D341Med (cell line): ENCODE results near the gene ERMAP.

Experiments used
- DNase-seq: peaks from one replicate; pipeline ENCODE4 v3.0.0; 2012; ENCODE audit warnings: low spot score

The ERMAP gene

DNA sequence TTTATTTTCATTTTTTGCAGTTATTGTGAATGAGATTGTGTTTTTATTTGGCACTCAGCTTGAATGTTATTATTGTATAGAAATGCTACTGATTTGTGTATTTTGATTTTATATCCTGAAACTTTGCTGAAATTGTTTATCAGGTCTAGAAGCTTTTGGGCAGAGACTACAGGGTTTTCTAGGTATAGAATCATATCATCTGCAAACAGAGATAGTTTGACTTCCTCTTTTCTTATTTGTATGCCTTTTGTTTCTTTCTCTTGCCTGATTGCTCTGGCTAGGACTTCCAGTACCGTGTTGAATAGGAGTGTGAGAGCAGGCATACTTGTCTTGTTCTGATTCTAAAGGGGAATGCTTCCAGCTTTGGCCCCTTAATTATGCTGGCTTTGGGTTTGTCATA is 56.7 kb downstream of the ERMAP start:
- DNase-seq, result no peak

DNA sequence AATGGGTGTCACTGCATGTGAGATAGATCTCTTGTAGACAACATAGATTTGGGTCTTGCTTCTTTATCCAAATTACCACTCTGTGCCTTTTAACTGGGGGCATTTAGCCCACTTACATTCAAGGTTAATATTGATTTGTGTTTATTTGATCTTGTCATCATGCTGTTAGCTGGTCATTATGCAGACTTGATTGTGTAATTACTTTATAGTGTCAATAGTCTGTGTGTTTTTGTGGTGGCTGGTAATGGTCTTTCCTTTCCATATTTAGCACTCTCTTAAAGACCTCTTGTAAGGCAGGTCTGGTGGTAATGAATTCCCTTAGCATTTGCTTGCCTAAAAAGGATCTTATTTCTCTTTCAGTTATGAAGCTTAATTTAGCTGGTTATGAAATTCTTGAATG is 59.1 kb downstream of the ERMAP start:
- no peak for DNase-seq

DNA sequence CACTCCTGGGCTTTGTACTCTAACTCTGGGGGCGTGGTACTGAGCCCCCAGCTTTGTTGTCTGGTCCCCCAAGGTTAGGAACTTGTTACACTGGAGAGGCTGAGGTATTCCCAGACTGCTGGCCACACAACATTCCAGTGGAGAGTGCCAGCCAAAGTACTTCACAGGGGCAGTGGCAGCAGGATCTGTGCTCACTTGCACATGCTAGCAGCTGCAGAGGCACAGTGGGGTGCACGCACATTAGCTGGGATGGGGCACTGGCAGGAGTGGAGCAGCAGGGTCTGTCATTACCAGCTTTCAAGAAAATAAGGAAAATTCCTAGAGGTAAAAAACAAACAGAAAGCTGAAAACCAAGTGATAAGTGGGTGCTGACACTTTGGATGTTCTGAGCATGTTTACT is 60.5 kb downstream of the ERMAP start:
- DNase-seq, result no peak

DNA sequence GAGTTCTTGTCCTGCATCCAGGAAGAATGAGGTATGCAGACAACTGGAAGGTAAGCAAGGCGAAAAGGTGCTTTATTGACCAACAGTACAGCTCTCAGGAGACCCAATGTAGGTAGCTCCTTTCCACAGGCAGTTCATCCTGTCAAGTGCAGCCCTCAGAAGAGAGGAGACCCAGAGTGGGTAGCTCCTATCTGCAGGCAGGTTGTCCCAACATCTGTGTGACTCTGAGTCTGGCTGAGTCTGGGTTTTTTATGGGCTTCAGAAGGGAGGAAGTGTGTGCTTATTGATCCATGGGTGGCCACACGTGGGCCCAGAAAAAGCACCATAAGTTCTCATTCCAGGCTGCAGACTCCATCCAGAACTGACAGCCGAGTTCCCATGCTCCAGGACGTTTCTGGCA is 63.5 kb downstream of the ERMAP start:
- DNase-seq, result no peak

DNA sequence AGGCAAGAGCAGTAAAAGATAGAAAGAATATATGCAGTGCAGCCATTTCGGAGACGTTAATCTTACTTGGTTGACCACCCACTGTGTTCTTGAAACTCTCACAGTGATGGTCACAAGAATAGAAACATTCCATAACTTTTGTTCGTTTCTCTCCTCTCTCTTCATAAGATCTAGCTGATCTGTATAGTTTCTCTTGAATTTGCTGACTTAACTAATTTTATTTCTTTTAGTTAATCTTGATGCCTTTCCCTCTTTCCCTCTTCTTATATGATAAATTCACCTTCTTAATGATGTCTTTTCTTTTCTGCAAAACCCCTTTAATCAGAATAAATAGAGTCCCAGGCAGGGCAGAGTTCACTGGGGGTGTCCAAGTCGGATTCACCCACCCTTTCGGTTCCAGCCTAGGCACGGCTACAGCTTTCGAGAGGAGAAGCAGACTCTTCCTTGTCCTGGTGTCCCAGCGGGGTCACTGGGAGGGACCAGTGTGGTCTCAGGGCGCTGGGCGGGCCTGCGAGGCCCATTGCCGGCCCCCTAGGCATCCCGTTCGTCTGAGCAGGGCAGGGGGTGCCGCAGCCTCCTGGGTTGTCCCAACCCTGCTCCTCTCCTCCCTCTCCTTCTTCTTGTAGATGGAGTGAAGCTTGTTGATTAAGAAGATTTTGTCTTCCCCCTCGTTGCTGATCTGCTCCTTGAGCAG is 69.3 kb downstream of the ERMAP start:
- DNase-seq, result no peak

DNA sequence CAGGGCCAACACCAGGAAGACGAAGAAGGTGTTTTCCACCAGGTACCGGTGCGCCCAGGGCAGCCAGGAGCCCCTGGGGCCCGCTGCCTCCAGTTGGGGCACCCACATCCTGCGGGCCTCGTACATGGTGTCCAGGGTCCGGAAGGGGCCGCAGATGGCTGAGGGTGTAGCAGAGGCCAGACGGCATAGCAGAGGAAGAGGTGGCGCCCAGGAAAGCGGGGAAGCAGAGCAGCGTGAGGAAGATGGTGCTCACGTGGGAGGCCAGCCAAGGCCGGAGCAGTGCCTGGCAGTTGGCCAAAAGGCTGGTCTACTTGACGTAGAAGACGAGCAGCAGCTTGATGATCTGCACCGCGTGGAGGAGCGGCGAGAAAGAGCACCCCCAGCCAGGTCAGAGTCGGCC is 69.9 kb downstream of the ERMAP start:
- no peak for DNase-seq

DNA sequence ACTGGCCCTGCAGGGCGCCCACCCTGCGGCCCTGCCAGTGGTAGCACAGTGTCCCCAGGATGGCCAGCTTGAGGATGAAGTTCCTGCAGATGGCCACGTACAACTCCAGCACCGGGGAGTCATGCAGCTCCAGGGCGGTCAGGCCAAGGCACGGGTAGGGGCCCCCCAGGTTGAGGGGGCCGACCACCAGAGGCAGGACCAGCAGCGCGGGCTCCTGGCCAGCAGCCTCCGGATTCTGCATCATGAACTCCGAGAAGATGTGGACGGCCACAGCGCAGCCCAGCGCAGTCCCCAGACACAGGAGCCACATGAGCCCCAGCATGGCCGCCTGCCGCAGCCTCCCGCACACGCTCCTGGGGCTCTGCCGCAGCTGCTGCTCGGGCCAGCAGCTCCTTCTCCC is 70.4 kb downstream of the ERMAP start:
- DNase-seq, result no peak

DNA sequence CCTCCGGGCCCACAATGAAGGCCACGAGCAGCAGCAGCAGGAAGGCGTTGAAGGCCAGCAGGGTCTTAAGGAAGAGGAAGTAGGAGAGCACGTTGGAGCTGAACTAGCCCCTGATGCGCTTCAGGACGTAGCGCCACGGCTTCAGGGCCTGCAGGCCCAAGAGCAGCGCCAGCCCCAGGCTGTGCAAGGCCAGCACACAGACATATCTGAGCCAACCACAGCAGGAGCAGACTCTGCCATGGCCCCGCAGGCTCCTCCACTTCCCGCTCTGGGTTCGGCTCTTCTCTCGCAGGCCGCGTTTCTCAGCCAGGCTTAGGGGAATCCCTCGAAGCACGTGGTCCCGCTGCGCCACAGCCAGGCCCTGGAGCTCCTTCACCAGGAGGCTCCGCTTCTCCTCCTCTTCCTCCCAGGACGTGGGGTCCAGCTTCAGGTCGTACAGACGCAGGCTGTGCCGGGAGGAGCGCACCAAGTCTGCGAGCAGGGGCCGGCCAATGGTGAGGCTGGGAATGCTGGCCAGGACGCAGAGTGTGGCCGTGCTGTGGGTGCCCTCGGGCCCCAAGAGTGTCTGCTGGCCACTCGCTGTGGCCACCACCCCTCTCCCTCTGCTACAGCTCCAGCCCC is 71.2 kb downstream of the ERMAP start:
- no peak for DNase-seq

DNA sequence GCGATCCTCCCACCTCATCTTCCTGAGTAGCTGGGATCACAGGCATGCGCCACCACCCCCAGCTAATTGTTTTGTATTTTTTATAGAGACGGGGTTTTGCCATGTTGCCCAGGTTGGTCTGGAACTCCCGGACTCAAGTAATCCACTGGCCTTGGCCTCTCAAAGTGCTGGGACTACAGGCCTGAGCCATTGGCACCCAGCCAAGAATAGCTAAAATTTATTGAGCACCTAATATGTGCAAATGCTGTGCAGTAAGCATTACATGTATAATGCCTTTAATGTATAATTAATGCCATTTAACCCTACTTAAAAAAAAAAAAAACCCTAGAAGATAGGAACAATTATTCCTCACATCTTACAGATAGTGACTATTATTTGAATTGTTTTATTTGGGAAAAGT is 72.3 kb downstream of the ERMAP start:
- no peak for DNase-seq

DNA sequence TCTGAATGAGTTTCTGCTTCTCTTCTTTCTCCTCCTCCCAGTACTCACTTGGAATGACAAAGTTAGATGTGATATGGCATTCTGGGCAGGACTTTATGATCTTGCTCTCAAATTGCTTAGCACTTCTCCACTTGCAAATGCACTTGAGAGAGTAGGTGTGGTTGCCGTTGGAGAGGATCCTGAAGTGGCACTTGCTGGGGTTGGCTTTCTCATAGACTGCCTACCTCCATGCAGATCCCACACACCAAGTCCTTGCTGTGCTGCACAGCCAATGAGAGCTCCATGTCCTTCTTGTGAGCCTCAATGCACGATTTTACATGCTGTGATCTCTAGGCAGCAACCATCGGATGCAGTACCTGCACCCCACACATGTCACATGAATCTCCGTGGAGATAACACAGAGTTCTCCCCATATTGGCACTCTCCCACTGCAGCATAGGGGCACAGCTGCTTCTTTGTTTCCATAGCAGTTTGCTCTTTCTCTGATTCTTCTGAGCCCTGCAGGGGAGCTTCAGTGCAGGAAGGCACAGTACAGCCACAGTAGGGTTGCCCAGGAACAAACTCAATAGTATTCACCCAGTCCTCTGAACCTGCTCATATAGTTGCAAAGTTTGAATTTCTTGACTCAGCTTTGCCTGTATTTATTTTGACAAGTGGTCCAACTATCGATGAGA is 74.7 kb downstream of the ERMAP start:
- DNase-seq, result no peak
